HG03108 (cell line): ENCODE data around the gene PUSL1.
"Not testable (repeated sequence)": the region's sequence is repeated elsewhere in the genome, so short reads cannot be mapped to it uniquely, and the experiment has no call there.

Experiments used
- ATAC-seq: cut with Tn5 transposase; IDR thresholded peaks from one replicate; pipeline ENCODE4 v1.9.1; 2021; ENCODE audit warnings: moderate library complexity; ENCODE audit not compliant: unreplicated experiment

PUSL1 gene

DNA sequence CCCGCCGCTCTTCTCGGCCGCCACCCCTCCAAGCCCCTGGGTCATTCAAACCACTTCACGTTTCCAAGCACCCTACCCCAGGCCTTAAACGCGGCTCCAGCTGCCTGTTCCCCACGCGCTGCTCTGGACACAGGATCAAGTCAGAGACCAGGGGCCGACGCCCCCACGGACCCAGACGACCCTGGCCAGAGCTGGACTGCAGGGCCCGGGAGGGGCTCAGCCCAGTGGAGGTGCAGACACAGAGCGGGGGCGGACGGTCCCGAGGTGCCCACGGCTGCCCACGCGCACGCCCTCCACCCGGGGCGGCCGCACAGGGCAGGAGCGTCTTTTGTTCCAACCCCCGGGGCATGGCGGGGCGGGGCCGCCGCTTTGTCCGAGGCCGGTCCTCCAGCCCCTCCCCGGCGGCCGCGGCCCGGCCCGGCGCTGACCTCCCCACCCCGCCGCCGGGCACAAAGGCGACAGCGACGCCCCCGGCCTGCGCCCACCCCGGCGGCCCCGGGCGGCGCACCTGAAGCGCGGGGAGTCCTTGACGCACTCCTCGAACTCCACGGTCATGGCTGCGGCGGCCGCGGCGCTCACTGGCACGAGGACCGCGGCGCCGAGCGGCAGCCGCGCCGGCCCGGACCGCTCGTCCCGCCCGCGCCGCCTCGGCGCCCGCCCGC, 1.0 kb upstream of the PUSL1 start:
- ATAC-seq: peak; percentile 1

DNA sequence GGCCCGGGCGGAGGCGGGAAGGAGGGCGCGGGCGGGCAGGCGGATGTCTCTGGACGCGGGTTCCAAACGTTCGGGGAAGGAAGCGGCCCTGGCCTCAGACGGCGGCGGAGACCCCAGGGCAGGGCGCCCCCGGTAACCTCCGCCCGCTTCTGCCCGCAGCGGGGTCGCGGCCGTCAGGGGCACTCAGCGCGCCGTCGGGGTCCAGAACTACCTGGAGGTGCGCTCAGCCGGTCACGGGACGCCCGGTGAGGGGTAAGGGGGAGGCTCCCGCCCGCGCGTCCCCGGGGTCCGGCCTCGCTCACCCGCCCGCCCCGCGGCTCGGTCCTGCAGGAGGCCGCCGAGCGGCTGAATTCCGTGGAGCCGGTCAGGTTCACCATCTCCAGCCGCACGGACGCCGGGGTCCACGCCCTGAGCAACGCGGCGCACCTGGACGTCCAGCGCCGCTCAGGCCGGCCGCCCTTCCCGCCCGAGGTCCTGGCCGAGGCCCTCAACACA, 406 bp downstream of the PUSL1 start:
- no peak for ATAC-seq

DNA sequence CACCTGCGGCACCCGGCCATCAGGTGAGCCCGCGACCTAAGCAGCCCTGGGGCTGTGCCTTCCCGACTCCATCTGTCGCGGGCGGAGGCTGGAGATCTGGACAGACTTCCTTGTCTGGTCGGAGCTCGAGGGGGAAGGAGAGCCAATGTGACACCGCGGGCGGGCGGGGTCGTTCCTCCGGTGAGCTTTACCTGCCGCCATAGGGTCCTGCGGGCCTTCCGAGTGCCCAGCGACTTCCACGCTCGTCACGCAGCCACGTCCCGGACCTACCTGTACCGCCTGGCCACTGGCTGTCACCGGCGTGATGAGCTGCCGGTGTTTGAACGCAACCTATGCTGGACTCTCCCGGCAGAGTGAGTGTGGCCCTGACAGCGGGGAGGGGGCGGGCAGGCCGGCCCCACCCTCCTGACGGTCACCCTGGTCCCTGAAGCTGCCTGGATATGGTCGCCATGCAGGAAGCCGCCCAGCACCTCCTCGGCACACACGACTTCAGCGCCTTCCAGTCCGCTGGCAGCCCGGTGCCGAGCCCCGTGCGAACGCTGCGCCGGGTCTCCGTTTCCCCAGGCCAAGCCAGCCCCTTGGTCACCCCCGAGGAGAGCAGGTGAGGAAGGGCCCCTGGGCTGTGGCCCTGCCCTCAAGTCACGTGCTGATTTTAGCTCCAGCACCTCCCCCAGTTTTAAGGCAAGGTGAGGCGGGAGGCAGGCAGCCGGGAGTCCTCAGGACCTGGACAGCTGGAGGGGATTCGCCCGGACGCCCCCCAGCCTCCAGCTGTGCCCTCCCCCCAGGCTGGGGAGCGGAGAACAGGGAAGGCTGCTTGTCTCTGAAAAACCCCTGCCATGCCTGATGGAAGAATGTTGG, 1.1 kb downstream of the PUSL1 start:
- ATAC-seq: no peak

DNA sequence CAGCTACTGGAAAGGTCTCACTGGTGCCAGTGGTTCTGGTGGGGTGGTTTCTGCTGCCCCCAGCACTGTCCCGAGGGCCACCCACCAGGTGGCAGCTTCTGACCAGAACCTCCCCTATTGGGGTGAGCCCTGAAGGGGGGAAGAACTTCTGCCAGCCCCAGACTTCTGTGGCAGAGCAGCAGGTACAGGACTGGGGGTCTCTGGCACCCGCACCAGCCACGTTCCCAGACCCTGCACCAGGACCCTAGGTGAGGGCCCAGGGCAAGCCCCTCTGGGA, 1.6 kb downstream of the PUSL1 start:
- ATAC-seq: no peak

DNA sequence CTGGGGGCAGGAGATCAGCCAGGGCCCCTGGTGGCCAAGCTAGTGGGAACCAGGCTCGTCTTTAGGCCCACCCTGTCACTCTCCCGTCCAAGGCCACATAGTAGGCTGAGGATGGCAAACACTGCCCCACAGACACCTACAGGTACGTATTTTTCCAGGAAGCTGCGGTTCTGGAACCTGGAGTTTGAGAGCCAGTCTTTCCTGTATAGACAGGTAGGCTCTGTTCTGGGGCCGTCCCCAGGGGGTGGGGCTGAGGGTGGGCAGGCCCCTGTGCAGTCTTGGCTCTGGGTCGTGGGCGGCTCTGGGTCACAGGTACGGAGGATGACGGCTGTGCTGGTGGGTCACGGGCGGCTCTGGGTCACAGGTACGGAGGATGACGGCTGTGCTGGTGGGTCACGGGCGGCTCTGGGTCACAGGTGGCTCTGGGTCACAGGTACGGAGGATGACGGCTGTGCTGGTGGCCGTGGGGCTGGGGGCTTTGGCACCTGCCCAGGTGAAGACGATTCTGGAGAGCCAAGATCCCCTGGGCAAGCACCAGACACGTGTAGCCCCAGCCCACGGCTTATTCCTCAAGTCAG, 2.2 kb downstream of the PUSL1 start:
- no peak for ATAC-seq

- no peak for ATAC-seq
Measured at GRCh38 chr1:1311107-1312104, 3.0 kb downstream of the PUSL1 start.

GRCh38 chr1:1312450-1313314, 4.3 kb downstream of the PUSL1 start:
- ATAC-seq: no peak

- ATAC-seq: no peak
Measured at GRCh38 chr1:1313500-1314236, 5.3 kb downstream of the PUSL1 start.

DNA sequence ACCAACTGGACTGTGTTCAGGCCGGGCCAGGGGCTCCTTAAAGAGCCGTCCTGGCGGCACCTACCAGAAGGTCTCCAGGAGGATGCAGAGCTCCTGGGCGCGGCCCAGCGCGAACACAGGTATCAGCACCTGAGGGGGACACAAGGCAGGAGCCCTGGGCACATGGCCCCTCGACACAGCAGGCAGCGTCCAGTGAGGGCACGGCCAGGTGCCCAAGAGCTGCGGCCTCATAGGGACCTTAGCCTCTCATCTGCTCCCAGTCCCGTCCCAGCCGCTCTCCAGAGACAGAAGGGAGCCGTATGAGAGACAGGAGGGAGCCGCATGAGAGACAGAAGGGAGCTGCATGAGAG, 5.8 kb downstream of the PUSL1 start:
- ATAC-seq: no peak

DNA sequence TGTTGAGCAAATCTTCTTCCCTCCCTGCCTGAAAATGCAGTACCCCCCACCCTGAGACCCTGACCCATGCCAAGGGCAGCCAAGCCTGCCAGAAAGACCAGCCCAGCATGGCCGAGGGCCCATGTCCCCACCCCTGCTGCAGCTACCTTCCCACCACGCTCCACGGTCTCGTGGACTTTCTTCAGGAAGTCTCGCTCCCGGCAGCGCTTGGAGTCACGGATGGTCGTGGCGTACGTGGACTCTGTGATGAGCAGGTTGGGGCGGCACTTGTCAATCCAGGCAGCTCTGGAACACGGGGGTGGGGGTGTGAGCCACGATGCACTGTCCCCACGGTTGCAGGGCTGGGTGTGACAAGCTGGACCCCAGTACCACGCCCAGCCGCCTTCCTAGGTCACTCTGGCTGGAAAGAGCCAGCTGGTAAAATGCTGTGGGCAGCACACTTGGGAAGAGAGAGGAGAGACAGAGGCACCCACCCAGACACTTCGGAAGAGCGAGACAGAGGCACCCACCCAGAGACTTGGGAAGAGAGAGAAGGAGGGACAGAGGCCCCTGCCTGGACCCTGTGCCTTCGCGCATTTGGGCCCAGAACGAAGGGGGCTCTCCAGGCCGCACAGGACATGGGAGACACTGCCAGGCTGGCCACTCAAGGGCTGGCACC, 6.4 kb downstream of the PUSL1 start:
- ATAC-seq: no peak

DNA sequence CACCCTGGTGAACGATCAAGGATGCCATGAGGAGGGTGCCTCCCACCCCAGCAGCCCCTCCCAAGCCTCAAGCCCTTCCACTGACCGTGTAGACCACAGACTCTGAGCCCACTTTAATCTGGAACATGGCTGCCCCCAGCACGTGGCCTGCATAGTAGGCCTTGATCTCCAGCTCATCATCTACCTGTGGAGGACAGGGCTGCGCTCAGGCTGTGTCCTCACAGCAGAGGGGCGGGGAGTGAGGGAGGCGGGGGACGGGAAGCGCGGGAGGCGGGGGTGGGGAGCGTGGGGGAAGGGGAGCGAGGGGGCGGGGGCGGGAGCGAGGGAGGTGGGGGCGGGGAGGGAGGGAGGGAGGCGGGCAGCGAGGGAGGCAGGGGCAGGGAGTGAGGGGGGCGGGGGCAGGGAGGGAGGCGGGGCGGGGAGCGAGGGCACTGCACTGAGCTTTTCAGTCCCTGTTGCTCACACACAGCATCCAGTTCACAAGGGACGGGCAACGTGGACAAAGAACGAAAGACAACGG, 7.1 kb downstream of the PUSL1 start:
- ATAC-seq: no peak

DNA sequence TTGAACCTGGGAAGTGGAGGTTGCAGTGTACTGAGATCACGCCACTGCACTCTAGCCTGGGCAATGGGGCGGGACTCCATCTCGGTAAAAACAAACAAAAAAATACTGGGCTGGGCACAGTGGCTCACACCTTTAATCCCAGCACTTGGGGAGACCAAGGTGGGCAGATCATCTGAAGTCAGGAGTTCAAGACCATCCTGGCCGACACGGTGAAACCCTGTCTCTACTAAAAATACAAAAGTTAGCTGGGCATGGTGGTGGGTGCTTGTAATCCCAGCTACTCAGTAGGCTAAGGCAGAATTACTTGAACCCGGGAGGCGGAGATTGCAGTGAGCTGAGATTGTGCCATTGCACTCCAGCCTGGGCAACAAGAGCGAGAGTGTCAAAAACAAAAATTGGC, 7.8 kb downstream of the PUSL1 start:
- ATAC-seq: not testable (repeated sequence)

DNA sequence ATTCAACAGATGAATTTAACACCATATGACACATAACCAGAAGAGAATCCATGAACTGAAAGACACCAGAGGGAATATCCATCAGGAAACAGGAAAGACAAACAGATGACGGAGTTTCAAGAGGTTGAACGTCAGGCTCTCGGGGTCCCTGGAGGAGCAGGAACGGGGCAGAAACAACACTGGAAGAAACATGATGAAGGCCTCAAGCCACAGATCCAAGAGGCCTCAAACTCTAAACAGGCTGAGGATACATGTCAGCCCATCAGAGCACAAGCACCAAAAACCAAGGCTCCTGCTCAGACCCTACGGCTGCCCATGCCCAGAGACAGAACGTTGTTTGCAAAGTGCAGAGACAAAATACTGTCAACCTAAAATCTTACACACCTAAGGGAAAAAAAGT, 9.0 kb downstream of the PUSL1 start:
- no peak for ATAC-seq

DNA sequence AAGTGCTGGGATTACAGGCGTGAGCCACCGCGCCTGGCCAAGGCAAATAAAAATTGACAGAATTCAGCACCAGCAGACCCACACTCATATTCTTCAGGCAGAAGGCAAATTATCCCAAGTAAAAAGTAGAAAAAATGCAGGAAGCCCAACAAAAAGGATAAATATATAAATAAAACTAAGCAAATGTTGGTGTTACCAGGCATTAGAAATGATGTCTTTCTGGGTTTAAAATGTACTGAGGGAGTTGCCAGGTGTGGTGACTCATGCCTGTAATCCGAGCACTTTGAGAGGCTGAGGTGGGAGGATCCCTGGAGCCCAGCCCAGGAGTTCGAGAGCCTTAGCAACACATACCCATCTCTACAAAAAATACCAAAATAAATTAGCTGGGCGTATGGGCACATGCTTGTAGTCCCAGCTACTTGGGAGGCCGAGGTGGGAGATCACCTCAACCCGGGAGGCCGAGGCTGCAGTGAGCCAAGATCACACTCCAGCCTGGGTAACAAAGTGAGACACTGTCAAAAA, 9.8 kb downstream of the PUSL1 start:
- ATAC-seq: no peak

DNA sequence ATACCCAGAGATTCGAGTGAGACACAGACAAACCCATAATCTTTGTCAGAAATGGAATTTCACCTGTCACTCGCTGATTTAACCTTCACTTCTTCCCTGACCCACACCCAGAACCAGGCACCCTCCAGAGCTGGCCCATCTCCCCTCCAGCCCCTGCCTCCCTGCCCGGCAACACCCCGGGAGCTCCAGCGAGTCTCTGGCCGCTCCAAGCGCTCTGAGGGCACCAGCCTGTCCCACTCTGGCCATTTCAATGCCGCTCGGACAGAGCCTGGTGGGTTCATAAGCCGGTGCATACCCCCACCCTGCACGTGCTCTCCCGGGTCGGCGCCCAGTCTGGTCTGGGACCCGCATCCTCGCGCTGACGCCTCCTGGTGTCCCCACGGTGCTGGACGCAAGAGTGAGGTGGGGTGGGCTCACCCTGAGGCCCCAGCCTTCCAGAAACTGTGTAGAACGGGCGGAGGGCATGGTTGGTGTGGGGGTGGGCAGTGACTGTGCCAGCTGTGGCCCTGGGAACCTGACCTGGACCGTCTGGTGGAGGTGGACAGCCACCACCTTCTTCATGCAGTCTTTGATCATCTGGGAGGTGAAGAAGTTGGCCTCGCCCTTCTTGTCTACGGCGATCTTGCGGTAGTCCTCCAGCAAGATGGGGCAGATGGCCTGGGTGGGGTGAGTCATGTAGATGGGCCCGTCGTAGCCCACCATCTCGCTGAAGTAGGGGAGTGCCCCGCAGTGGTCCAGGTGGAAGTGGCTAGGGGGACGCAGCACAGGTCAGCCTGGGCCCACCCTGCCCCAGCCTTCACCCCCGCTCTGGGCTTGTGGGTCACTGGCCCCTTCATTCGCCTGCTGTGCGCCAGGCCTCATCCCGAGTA, 10.6 kb downstream of the PUSL1 start:
- no peak for ATAC-seq

DNA sequence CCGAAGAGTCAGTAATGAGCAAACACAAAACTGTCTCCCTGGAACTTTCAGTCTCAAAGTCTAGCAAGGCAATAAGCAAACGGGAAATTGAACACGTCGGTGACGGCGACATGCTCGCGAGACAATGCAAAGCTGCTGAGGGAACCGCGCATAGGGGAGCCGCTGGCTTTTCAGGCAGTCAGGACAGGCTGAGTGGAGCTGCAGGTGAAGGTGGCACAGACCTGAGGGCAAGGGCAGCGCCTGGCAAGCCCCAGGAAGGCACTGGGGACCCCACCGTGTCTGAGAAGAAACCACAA, 11.2 kb downstream of the PUSL1 start:
- ATAC-seq: no peak

DNA sequence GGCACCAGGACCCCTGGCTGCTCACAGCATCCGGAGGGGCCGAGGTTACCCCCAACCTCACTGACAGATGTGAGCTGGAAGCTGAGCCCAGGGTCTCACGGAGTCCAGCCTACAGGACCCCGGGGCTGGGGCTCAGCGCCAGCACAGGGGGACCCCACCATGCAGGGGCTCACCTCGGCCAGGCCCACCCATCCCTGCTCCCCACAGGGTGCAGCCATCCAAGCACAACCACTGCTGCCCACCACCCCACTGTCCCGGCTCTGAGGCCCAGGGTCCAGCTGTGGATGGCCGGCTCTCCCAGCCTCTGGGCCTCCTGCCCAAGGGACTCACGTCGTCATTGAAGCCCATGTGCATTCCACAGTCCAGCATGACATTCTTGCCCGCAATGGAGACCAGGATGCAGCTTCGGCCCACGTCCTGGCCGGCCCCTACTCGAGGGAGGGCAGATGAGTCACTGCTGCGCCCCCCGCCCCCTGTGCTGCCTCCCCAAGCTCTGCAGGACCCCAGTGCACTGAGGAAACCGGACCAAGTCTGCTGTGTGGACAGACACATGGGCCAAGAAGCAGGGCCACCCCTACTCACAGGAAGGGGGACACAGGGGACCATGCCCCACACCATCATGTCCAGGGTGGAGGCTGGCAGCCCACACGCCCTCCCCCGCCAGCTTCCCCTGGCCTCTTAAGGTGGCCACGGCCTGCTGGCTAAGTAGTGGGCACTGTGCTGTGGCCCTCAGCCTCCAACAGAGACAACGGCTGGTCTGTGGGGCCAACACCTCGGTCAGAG, 12.5 kb downstream of the PUSL1 start:
- ATAC-seq: no peak
